Ectodermal cell (in vitro differentiated cells): ENCODE data around the gene SKAP2.

Experiments used
- H3K27ac ChIP-seq: 2 replicates; pipeline ENCODE4 v1.7.0; 2013; ENCODE audit warnings: mild to moderate bottlenecking, low read depth, low read length; ENCODE audit not compliant: insufficient read depth, poor library complexity, severe bottlenecking
- H3K27me3 ChIP-seq: 2 replicates; pipeline ENCODE4 v1.7.0; 2013; ENCODE audit warnings: mild to moderate bottlenecking, low read length; ENCODE audit not compliant: insufficient read depth, control insufficient read depth, poor library complexity, severe bottlenecking
- H3K36me3 ChIP-seq: one replicate; pipeline ENCODE4 v1.7.0; 2013; ENCODE audit warnings: low read length; ENCODE audit not compliant: control insufficient read depth, insufficient read depth
- H3K4me1 ChIP-seq: one replicate; pipeline ENCODE4 v1.7.0; 2013; ENCODE audit warnings: low read length; ENCODE audit not compliant: control insufficient read depth, insufficient read depth
- H3K4me3 ChIP-seq: 2 replicates; pipeline ENCODE4 v1.7.0; 2013; ENCODE audit warnings: low read depth, low read length, control low read depth; ENCODE audit not compliant: insufficient read depth
- H3K9me3 ChIP-seq: 2 replicates; pipeline ENCODE4 v1.7.0; 2013; ENCODE audit warnings: mild to moderate bottlenecking, low read length, moderate library complexity; ENCODE audit not compliant: control insufficient read depth
- WGBS, 2 experiments: methylation state at CpG; one replicate each; pipeline ENCODE4 v1.1.7; 2013; ENCODE audit warnings: missing lambda C conversion rate in 2 of 2; 5-methylcytosine and 5-hydroxymethylcytosine counted together

The SKAP2 gene

DNA sequence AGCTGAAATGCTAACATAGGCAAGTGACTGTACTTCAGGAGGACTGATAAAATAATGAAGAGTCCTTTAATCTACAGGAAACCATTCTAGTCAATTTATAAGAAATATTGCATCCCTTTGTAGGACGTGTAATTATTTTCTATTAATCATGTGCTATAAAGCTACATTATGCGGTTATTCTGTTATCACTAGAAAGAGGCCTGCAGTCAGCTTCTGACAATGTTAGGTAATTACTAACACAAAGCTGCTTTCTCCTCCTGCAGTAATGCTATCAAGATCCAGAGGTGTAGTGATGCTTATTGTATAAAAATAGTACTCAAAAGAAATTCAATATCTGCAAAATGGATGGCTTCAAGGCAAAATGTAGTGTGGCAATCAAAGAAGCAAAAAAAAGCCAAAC is 191.1 kb downstream of the SKAP2 start:
- 100% methylated on average over 2 of the region's 2 CpGs; no CpG with 5 or more reads in 1 of the 2 experiments for WGBS, 2 experiments
- H3K27ac ChIP-seq, result no peak overlapping the region

GRCh38 chr7:26670841-26671240 is 193.5 kb downstream of the SKAP2 start:
- no peaks in the 10 kb centered on the region for H3K27me3 ChIP-seq
- no peaks in the 10 kb centered on the region for H3K36me3 ChIP-seq
- no peaks in the 10 kb centered on the region for H3K4me1 ChIP-seq
- H3K27ac ChIP-seq, result no peak overlapping the region
- WGBS, 2 experiments, result 90 to 95% methylated on average over 1 of the region's 2 CpGs
- H3K4me3 ChIP-seq, result no peak overlapping the region
- H3K9me3 ChIP-seq, result no peaks in the 10 kb centered on the region

More for the DNA sequence above, 191.1 kb downstream of the SKAP2 start:
- H3K4me1 ChIP-seq, result no peaks in the 10 kb centered on the region
- no peaks in the 10 kb centered on the region for H3K9me3 ChIP-seq
- no peaks in the 10 kb centered on the region for H3K36me3 ChIP-seq
- no peak overlapping the region for H3K4me3 ChIP-seq
- H3K27me3 ChIP-seq, result no peaks in the 10 kb centered on the region

GRCh38 chr7:26670290-26670689 is 194.1 kb downstream of the SKAP2 start:
- Histone ChIP-seq H3K9me3 (no peaks in the 10 kb centered on the region), H3K4me1 (no peaks in the 10 kb centered on the region), H3K4me3 (no peak overlapping the region), H3K27ac (no peak overlapping the region), H3K36me3 (no peaks in the 10 kb centered on the region), H3K27me3 (no peaks in the 10 kb centered on the region)
- 90 to 93% methylated on average over 2 of the region's 2 CpGs for WGBS, 2 experiments

DNA sequence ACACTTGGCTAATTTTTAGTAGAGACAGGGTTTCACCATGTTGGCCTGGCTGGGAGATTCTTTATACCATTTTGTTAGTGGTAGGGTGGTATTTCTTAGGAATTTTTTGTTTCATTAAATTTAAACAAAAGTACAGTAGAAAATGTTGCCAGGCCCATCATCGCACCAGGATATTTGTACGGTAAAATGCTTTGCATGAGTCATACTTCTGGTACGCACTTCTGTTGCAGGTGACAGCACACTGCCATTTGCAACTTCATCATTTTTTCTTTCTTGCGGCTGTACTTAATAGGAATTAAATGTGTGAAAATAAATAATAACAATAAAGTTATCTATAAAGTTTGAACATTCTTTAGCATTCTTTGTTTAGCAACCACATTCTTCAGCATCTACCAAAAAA is 195.6 kb downstream of the SKAP2 start:
- Histone ChIP-seq H3K4me3 (no peak overlapping the region), H3K9me3 (no peaks in the 10 kb centered on the region), H3K27me3 (no peaks in the 10 kb centered on the region), H3K27ac (no peak overlapping the region), H3K4me1 (no peaks in the 10 kb centered on the region), H3K36me3 (no peaks in the 10 kb centered on the region)
- 98 to 100% methylated on average over 3 of the region's 4 CpGs for WGBS, 2 experiments

DNA sequence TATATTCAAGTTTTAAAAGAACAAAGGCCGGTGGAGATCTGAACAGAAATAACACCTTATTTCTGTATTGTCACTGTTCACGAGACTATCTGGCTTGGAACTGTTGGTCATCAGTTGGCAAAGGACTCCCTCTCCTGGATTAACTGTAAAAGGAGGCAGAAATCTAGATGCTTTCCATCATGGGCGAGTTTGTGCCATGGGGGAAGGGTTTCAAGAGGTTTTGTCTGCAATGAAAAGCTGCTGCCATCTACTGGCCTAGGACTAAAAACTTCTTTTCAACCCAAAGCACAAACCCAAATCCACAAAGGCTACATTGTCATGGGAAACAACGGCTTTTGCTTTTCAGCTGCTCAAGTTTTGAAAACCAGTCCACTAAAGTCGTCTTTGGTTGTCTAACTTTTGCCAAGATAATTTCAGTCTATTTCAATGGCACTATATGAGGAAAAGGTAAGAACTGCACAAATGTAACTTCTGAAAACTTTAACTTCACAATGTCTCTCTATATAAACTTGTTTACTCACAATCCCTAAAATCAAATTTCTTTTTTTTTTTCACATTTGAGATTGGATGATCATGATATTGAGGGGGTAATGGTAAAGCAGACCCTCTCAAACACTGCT is 196.8 kb downstream of the SKAP2 start:
- no peaks in the 10 kb centered on the region for H3K27me3 ChIP-seq
- no peaks in the 10 kb centered on the region for H3K36me3 ChIP-seq
- H3K9me3 ChIP-seq, result no peaks in the 10 kb centered on the region
- no peak overlapping the region for H3K4me3 ChIP-seq
- H3K27ac ChIP-seq, result no peak overlapping the region
- no peaks in the 10 kb centered on the region for H3K4me1 ChIP-seq
- WGBS, 2 experiments, result 5 to 15% methylated on average over 5 of the region's 5 CpGs

- Histone ChIP-seq H3K36me3 (no peaks in the 10 kb centered on the region), H3K27me3 (no peaks in the 10 kb centered on the region), H3K4me1 (no peaks in the 10 kb centered on the region), H3K4me3 (no peak overlapping the region), H3K9me3 (no peaks in the 10 kb centered on the region), H3K27ac (no peak overlapping the region)
- WGBS, 2 experiments, result 89 to 92% methylated on average over 5 of the region's 5 CpGs
Measured at GRCh38 chr7:26664735-26665416, 199.5 kb downstream of the SKAP2 start.

GRCh38 chr7:26664274-26664673 is 200.1 kb downstream of the SKAP2 start:
- H3K4me3 ChIP-seq, result no peak overlapping the region
- H3K27ac ChIP-seq, result no peak overlapping the region
- WGBS, 2 experiments, result 83 to 100% methylated on average over 1 of the region's 1 CpG
- no peaks in the 10 kb centered on the region for H3K9me3 ChIP-seq
- H3K36me3 ChIP-seq, result no peaks in the 10 kb centered on the region
- H3K4me1 ChIP-seq, result peaks cover under 1% of the 10 kb centered on the region
- H3K27me3 ChIP-seq, result no peaks in the 10 kb centered on the region

DNA sequence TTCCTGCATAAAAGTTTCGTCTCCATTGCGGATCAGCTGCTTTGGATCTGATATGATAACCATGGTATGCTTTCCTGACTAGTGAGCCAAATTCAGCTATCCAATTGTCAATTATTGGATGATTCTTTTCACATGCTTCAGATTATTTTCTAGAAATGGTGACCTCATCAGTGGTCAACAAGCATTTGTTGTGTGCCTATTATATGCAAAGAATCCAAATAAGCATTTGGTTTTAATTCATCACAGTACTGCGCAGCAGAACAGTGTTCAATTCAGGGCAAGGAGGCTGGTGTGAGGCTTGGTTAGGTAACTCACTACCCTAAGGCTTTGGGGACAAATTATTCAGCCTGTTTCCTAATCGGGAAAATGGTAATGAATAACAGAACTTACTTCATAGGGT is 200.5 kb downstream of the SKAP2 start:
- WGBS, 2 experiments, result 95 to 99% methylated on average over 4 of the region's 4 CpGs
- no peaks in the 10 kb centered on the region for H3K9me3 ChIP-seq
- no peaks in the 10 kb centered on the region for H3K36me3 ChIP-seq
- H3K27me3 ChIP-seq, result no peaks in the 10 kb centered on the region
- no peak overlapping the region for H3K4me3 ChIP-seq
- H3K4me1 ChIP-seq, result peaks cover 4% of the 10 kb centered on the region
- H3K27ac ChIP-seq, result no peak overlapping the region

- no peaks in the 10 kb centered on the region for H3K36me3 ChIP-seq
- no peaks in the 10 kb centered on the region for H3K9me3 ChIP-seq
- H3K27me3 ChIP-seq, result no peaks in the 10 kb centered on the region
- H3K4me3 ChIP-seq, result no peak overlapping the region
- WGBS, 2 experiments, result 94 to 96% methylated on average over 6 of the region's 6 CpGs
- H3K27ac ChIP-seq, result no peak overlapping the region
- H3K4me1 ChIP-seq, result peaks cover 13% of the 10 kb centered on the region
Measured at GRCh38 chr7:26662646-26663045, 201.7 kb downstream of the SKAP2 start.

DNA sequence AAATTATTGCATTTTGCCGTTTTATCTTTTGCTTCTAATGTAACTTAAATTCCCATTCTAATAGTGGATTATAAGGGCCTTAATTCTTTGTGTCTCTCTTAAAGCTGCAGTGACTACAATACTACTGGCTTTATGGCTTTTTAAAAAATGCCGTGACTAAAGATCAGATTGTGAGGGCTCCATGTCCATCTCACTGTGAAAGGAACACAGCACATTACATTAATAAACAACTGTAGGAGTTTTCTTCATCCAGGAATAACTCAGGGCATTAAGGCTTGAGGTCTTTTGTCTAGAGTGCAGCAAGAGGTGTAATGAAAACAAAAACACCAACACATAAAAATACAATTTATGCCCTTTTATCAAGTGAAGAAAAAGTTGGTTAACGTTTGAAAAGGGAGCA is 205.3 kb downstream of the SKAP2 start:
- H3K9me3 ChIP-seq, result no peaks in the 10 kb centered on the region
- H3K4me1 ChIP-seq, result peaks cover 23% of the 10 kb centered on the region
- no peaks in the 10 kb centered on the region for H3K27me3 ChIP-seq
- H3K27ac ChIP-seq, result no peak overlapping the region
- H3K4me3 ChIP-seq, result no peak overlapping the region
- no peaks in the 10 kb centered on the region for H3K36me3 ChIP-seq
- 79 to 82% methylated on average over 2 to 3 of the region's 3 CpGs for WGBS, 2 experiments
